ENCODE measurements around the gene ACVR2B.
A peak's percentile ranks its signal among the peaks of the same experiment; 100 is the strongest.

The ACVR2B gene

DNA sequence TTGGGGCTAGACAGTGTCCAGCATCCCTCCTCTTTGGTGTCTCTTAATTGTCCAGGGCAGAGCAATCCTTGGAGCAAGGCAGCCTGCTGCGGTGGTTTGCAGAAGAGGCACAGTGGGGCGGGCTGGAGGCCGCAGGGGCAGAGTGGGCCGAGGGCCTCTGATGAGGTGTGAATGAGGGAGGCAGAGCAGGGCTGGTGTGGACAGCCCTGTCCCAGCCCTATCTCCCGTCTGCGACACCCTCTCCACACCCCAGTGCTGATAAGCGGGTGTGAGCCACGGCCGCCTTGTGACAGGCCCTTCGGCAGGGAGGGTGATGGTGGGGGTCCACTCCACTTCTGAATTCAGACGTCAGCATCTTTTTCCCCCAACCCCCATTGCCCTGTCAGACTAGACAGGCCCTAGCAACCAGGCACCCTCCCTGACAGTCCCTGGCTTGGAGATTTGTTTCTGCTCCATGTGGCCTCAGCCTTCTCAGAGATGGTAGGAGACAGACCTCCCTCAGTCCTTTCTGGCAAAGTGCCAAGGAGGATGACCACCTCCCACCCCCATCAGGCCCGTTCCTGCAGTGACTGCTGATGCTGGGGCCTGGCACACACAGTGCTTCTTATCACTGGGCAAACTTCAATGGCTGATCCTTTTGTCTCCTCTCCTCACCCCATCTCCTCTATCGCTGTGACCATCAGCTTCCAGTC is 79.7 kb downstream of the ACVR2B start:
- DNase-seq (ENCODE audit: low read depth) = no peak
- H3K4me3 ChIP-seq (replicated peaks; ENCODE audit: low read depth, low read length) = no peak overlapping the region
- TF ChIP-seq, protein P1, sequence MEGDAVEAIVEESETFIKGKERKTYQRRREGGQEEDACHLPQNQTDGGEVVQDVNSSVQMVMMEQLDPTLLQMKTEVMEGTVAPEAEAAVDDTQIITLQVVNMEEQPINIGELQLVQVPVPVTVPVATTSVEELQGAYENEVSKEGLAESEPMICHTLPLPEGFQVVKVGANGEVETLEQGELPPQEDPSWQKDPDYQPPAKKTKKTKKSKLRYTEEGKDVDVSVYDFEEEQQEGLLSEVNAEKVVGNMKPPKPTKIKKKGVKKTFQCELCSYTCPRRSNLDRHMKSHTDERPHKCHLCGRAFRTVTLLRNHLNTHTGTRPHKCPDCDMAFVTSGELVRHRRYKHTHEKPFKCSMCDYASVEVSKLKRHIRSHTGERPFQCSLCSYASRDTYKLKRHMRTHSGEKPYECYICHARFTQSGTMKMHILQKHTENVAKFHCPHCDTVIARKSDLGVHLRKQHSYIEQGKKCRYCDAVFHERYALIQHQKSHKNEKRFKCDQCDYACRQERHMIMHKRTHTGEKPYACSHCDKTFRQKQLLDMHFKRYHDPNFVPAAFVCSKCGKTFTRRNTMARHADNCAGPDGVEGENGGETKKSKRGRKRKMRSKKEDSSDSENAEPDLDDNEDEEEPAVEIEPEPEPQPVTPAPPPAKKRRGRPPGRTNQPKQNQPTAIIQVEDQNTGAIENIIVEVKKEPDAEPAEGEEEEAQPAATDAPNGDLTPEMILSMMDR (IDR thresholded peaks at IDR 0.05; ENCODE audit: low read length, missing control alignments) = no peak

DNA sequence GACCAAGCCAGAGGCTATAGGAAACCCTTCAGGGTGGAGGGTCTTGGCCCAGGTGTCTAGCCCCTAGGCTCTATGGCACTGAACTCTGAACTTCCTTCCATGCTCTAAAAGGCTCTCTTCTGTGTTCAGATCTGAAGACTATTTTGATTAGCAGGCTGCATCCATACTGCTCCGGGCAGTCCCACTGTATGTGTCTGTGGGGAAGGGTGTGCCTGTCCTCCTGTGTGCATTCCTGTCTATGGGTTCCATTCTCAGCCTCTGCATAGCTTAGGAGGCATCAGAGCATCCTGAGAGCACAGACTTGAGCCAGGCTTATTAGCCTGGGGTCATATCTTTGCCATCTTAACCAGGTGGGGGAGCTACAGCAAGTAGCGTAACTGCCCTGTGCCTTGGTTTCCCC is 80.5 kb downstream of the ACVR2B start:
- TF ChIP-seq, protein P1 (IDR thresholded peaks at IDR 0.05; ENCODE audit: low read length, missing control alignments) = no peak
- no peak for DNase-seq (ENCODE audit: low read depth)
- H3K4me3 ChIP-seq (replicated peaks; ENCODE audit: low read depth, low read length) = no peak overlapping the region

DNA sequence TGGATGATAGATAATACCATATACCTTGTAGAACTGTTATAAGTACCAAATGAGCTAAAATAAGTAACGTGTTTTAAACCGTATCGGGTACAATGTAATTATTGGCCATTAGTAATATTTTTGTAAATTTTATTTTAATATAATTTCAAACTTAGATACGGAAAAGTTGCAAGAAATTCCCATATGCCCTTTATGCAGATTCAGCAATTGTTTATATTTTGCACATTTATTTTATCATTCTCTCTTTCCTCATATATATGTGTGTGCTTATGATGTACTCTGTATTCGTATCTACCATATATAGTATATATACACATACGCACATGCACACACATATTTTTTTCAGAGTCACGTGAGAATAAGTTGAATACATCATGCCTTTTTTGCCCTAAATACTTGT is 80.9 kb downstream of the ACVR2B start:
- DNase-seq (ENCODE audit: low read depth) = no peak
- TF ChIP-seq, protein P1 (IDR thresholded peaks at IDR 0.05; ENCODE audit: low read length, missing control alignments) = no peak
- no peak overlapping the region for H3K4me3 ChIP-seq (replicated peaks; ENCODE audit: low read depth, low read length)

DNA sequence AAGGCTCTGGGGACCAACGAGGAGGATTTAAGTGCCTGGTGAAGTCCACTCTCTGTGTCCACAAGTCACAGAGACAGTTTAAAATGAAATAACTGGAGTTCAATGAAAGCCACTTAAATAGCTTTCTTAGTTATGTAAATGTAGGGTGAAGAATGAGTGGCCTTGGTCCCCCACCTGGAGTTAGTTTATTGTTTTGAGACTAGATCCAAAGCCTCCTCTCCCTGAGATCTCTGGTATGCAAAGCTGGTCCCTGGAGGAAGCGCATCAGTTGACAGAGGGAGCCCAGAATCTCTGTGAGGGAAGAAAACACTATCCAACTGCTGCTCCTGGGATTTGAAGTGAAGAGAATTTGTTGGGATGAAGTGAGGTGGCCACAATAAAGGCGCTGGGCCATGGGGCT is 83.0 kb downstream of the ACVR2B start:
- DNase-seq (ENCODE audit: low read depth) = no peak
- TF ChIP-seq, protein P1 (IDR thresholded peaks at IDR 0.05; ENCODE audit: low read length, missing control alignments) = no peak
- H3K4me3 ChIP-seq (replicated peaks; ENCODE audit: low read depth, low read length) = no peak overlapping the region

DNA sequence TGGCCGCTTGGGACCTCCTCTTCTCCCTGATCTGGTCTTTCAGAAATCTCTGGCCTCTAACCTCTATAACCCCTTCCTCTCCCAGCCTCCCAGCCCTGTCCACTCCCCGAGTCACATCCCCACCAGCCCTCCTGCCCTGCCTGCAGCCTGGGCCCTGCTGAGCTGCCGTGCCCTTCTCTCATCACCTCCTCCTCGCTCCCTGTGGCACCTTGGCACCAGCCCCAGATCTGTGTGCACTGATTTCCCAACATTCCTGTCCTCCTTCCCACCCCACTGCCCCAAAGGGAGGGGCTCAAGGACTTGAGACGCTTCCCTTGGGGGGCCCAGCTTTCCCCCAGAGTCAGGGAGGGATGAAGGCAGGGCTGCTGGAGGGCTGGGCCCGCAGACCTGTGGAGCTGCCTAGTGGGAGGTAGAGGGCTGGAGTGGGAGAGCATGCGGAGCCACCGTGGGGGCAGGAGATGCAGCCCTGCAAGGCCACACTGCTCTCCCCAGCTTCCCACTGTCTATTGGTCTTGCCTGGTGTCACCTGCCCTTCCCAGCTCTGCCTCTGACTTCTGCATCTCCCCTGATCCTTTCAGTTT is 85.2 kb downstream of the ACVR2B start:
- H3K4me3 ChIP-seq (replicated peaks; ENCODE audit: low read depth, low read length) = no peak overlapping the region
- TF ChIP-seq, protein P1 (IDR thresholded peaks at IDR 0.05; ENCODE audit: low read length, missing control alignments) = no peak
- no peak for DNase-seq (ENCODE audit: low read depth)

DNA sequence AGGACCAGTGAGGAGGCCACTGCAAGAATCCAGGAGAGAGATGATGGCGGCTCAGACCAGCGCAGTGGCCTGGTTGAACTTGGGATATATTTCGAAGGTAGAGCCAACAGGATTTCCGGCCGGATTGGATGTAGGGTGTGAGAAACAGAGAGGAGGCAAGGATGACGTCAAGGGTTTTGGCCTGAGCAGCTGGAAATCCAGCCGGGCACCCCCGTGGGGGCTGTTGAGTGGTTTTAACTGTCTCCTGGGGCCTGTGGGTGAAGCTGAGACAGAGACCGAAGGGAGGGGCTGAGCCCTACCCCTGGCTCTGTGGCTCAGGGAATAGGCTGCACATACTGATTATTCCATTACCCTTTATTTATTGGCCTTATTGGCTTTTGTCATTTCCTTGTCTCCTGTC is 88.1 kb downstream of the ACVR2B start:
- H3K4me3 ChIP-seq (replicated peaks; ENCODE audit: low read depth, low read length) = no peak overlapping the region
- DNase-seq (ENCODE audit: low read depth) = peak; percentile 44
- TF ChIP-seq, protein P1 (IDR thresholded peaks at IDR 0.05; ENCODE audit: low read length, missing control alignments) = no peak
